Activated CD8-positive, alpha-beta memory T cell treated with anti-CD3 and anti-CD28 coated beads, Interleukin-2, amount 10 ng/mL, durations not matched to agents 7 days and 5 days (primary cell): ENCODE results near the gene FA2H. TPM values are rescaled to one million over a fixed set of nuclear protein-coding genes. Genes with fewer than 3 reads are reported as not detected.
A peak's percentile ranks its signal among the peaks of the same experiment; 100 is the strongest.
"Not testable (repeated sequence)": the region's sequence is repeated elsewhere in the genome, so short reads cannot be mapped to it uniquely, and the experiment has no call there.

Source experiments
- ATAC-seq: fragments of 150-1000 bp; cut with Tn5 transposase; one replicate; pipeline ENCODE4 v1.10.0; 2021; ENCODE audit warnings: moderate library complexity
- CTCF ChIA-PET: fragments of 350-600 bp; sonication (Branson Sonifier 250); formaldehyde crosslinking; loops from one replicate; lab custom pipeline; 2021; ENCODE audit warnings: antibody characterized with exemption; lab: Charles Lee
- DNase-seq: peaks from one replicate; pipeline ENCODE4 v3.0.0-alpha.2; 2020
- H3K27ac Mint-ChIP-seq: one replicate; pipeline ENCODE4 v1.8.0; 2021; ENCODE audit warnings: mild to moderate bottlenecking, mixed read lengths
- H3K27me3 Mint-ChIP-seq: one replicate; pipeline ENCODE4 v1.8.0; 2021; ENCODE audit warnings: mixed read lengths
- H3K36me3 Mint-ChIP-seq: one replicate; pipeline ENCODE4 v1.8.0; 2021; ENCODE audit warnings: mild to moderate bottlenecking, mixed read lengths
- H3K4me1 Mint-ChIP-seq: one replicate; pipeline ENCODE4 v1.8.0; 2021; ENCODE audit warnings: mixed read lengths
- H3K4me3 Mint-ChIP-seq: one replicate; pipeline ENCODE4 v1.8.0; 2021; ENCODE audit warnings: mild to moderate bottlenecking, moderate library complexity, mixed read lengths
- H3K9me3 Mint-ChIP-seq: one replicate; pipeline ENCODE4 v1.8.0; 2022; ENCODE audit warnings: low read depth, mixed read lengths
- total RNA-seq, 2 experiments: library from RNA; stranded (reverse); gene quantifications; one replicate each; pipeline ENCODE4 v1.2.3, GENCODE V29; 2021

The FA2H gene
- total RNA-seq, 2 experiments from 2014 or later = 0.29 TPM; not detected in 1

DNA sequence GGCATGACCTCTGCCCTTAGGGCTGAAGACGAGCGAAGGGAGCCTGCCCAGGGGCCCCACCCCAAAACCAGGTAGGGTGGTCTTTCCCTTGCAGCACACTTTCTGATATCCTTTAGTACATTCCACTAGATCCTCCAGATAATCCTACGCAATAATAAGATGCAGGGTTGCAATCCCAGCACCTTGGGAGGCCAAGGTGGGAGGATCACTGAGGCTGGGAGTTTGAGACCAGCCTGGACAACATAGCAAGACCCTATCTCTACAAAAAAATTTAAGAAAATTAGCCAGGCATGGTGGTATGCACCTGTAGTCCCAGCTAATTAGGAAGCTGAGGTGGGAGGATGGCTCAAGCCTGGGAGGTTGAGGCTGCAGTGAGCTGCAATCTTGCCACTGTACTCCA, 39.1 kb downstream of the FA2H start:
- CTCF ChIA-PET = no interaction called here
- no peaks in the 10 kb centered on the region for H3K36me3 Mint-ChIP-seq
- no peaks in the 10 kb centered on the region for H3K4me1 Mint-ChIP-seq
- no peaks in the 10 kb centered on the region for H3K9me3 Mint-ChIP-seq
- H3K4me3 Mint-ChIP-seq = no peak overlapping the region
- H3K27ac Mint-ChIP-seq = no peak overlapping the region
- ATAC-seq (no peak), DNase-seq (no peak)
- H3K27me3 Mint-ChIP-seq = no peaks in the 10 kb centered on the region

- H3K27ac Mint-ChIP-seq = no peak overlapping the region
- CTCF ChIA-PET = no interaction called here
- no peaks in the 10 kb centered on the region for H3K9me3 Mint-ChIP-seq
- no peak for DNase-seq
- peaks cover 4% of the 10 kb centered on the region for H3K4me1 Mint-ChIP-seq
- H3K36me3 Mint-ChIP-seq = no peaks in the 10 kb centered on the region
- H3K27me3 Mint-ChIP-seq = no peaks in the 10 kb centered on the region
- H3K4me3 Mint-ChIP-seq = no peak overlapping the region
- ATAC-seq = no peak
Observed at GRCh38 chr16:74735162-74735452, 39.5 kb downstream of the FA2H start.

GRCh38 chr16:74734361-74735161, 40.1 kb downstream of the FA2H start:
- Mint-ChIP-seq H3K27me3 (no peaks in the 10 kb centered on the region), H3K36me3 (no peaks in the 10 kb centered on the region), H3K27ac (no peak overlapping the region), H3K4me3 (no peak overlapping the region), H3K9me3 (no peaks in the 10 kb centered on the region), H3K4me1 (peaks cover 10% of the 10 kb centered on the region)
- ATAC-seq (no peak), DNase-seq (no peak)
- CTCF ChIA-PET = no interaction called here

- Mint-ChIP-seq H3K4me1 (peaks cover 11% of the 10 kb centered on the region), H3K4me3 (no peak overlapping the region), H3K9me3 (no peaks in the 10 kb centered on the region), H3K27ac (no peak overlapping the region), H3K27me3 (no peaks in the 10 kb centered on the region), H3K36me3 (no peaks in the 10 kb centered on the region)
- DNase-seq (no peak), ATAC-seq (no peak)
- CTCF ChIA-PET = no interaction called here
Observed at GRCh38 chr16:74732707-74733350, 41.8 kb downstream of the FA2H start.

GRCh38 chr16:74731853-74732477, 42.7 kb downstream of the FA2H start:
- DNase-seq (no peak), ATAC-seq (no peak)
- Mint-ChIP-seq H3K9me3 (peaks cover 2% of the 10 kb centered on the region), H3K36me3 (no peaks in the 10 kb centered on the region), H3K4me1 (peaks cover 11% of the 10 kb centered on the region), H3K27ac (no peak overlapping the region), H3K4me3 (no peak overlapping the region), H3K27me3 (no peaks in the 10 kb centered on the region)
- CTCF ChIA-PET = interaction anchor here (1.1 kb wide), 1 partner anchor 14 kb away, joined by 5 read pairs; no protein-coding TSS in a partner anchor

DNA sequence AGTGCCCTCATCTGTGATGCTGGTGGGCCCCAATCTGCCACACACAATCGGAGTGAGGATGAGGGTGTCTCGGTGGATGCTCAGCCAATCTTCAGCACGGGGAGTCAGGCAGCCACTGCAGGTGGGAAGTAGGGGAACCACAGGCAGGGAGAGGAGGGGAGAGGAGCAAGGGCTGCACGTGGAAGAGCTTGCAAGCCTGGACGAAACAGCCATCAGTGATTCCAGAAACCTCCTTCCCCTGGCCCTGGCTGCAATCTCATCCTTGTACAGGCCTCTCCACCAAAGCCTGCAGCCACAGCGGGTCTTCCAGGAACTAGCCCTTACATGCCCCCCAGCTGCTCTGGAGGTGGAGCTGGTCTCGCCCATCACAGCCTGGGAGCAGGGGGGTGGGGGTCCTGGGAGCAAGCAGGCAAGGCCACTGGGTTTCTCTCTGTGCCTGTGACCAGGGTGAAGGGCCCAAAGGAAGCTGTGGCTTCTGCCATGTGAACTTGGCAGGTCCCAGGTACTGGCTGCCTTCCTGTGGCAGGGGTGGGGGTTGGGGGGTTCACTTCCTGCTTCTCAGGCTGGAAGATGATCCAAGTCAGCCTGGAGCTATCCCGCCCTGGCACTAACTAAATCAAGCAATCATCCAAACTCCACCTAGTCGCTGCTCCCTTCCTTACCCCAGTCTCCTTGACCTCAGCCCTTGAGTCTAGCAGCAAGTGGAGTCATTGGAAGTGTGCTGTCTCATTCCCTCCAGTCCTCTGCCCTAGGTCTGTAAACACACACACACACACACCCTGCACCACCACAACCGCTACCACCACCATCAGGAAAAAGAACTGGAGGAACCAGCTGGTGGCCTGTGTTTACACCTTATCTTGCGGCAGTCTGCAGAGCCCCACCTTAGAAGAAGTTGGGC, 44.6 kb downstream of the FA2H start:
- H3K4me1 Mint-ChIP-seq = peaks cover 11% of the 10 kb centered on the region
- no peak for DNase-seq
- CTCF ChIA-PET = interaction anchor here (0.8 to 1.2 kb wide), 2 partner anchors 18 to 504 kb away, joined by 3 to 4 read pairs; no protein-coding TSS in a partner anchor
- H3K27ac Mint-ChIP-seq = no peak overlapping the region
- no peak overlapping the region for H3K4me3 Mint-ChIP-seq
- H3K36me3 Mint-ChIP-seq = peaks cover 2% of the 10 kb centered on the region
- no peaks in the 10 kb centered on the region for H3K27me3 Mint-ChIP-seq
- no peak for ATAC-seq
- H3K9me3 Mint-ChIP-seq = peaks cover 6% of the 10 kb centered on the region

DNA sequence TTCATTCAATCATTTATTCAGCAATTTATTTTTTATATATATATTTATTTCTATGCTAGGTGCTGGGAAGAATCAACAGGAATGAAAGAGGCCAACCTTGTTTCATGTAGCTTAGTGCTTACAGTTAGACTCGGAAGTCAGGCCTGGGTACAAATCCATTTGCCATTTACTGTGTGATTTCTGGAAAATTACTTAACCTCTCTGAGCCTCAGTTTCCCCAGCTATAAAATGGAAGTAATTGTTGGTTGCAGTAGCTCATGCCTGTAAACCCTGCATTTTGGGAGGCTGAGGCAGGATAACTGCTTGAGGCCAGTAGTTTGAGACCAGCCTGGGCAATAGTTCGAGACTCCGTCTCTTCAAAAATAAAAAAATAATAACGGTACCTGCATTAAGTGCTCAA, 46.7 kb downstream of the FA2H start:
- CTCF ChIA-PET = no interaction called here
- Mint-ChIP-seq H3K27me3 (peaks cover 3% of the 10 kb centered on the region), H3K4me1 (peaks cover 11% of the 10 kb centered on the region), H3K36me3 (peaks cover 2% of the 10 kb centered on the region), H3K9me3 (peaks cover 6% of the 10 kb centered on the region), H3K4me3 (no peak overlapping the region), H3K27ac (no peak overlapping the region)
- DNase-seq = no peak
- no peak for ATAC-seq

DNA sequence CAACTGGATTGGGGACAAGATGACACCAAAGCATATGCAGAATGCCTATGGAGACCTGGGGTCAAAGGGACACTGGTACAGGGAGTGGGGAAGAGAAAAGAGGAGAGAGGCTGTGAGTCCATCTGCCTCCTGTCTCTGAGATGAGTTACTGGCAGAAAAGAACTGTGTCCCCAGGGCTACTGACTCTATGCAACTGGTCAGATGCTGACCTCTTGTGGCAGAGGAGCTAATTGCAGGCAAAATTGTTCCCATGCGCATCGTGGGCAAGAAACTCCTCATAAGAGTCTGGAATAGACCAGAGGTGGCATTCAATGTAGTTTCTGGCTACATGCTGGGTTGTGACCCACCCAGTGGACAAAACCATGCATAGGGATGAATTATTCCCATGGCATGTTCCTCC, 47.9 kb downstream of the FA2H start:
- H3K27ac Mint-ChIP-seq = no peak overlapping the region
- H3K36me3 Mint-ChIP-seq = peaks cover 2% of the 10 kb centered on the region
- H3K4me1 Mint-ChIP-seq = peaks cover 11% of the 10 kb centered on the region
- ATAC-seq (no peak), DNase-seq (peak; percentile 45)
- no peak overlapping the region for H3K4me3 Mint-ChIP-seq
- peaks cover 3% of the 10 kb centered on the region for H3K27me3 Mint-ChIP-seq
- CTCF ChIA-PET = interaction anchor here (0.8 to 4.3 kb wide), 3 partner anchors 9 to 30 kb away, joined by 4 to 9 read pairs (median 5); no protein-coding TSS in a partner anchor
- H3K9me3 Mint-ChIP-seq = peaks cover 6% of the 10 kb centered on the region

GRCh38 chr16:74725651-74726455, 48.8 kb downstream of the FA2H start:
- DNase-seq = no peak
- H3K4me3 Mint-ChIP-seq = no peak overlapping the region
- CTCF ChIA-PET = interaction anchor here (0.6 to 4.3 kb wide), 3 partner anchors 8 to 139 kb away, joined by 3 to 9 read pairs (median 4); no protein-coding TSS in a partner anchor
- H3K27me3 Mint-ChIP-seq = peaks cover 5% of the 10 kb centered on the region
- peaks cover 2% of the 10 kb centered on the region for H3K36me3 Mint-ChIP-seq
- H3K4me1 Mint-ChIP-seq = peaks cover 11% of the 10 kb centered on the region
- H3K27ac Mint-ChIP-seq = no peak overlapping the region
- no peak for ATAC-seq
- peaks cover 6% of the 10 kb centered on the region for H3K9me3 Mint-ChIP-seq

GRCh38 chr16:74724820-74725549, 49.6 kb downstream of the FA2H start:
- Mint-ChIP-seq H3K4me1 (peaks cover 6% of the 10 kb centered on the region), H3K27ac (no peak overlapping the region), H3K27me3 (peaks cover 9% of the 10 kb centered on the region), H3K9me3 (peaks cover 6% of the 10 kb centered on the region), H3K36me3 (peaks cover 2% of the 10 kb centered on the region), H3K4me3 (no peak overlapping the region)
- CTCF ChIA-PET = interaction anchor here (0.6 to 4.3 kb wide), 2 partner anchors 13 to 140 kb away, joined by 3 to 9 read pairs; no protein-coding TSS in a partner anchor
- ATAC-seq = no peak
- DNase-seq = no peak

- ATAC-seq (no peak), DNase-seq (no peak)
- peaks cover 6% of the 10 kb centered on the region for H3K9me3 Mint-ChIP-seq
- no peak overlapping the region for H3K27ac Mint-ChIP-seq
- H3K36me3 Mint-ChIP-seq = peaks cover 2% of the 10 kb centered on the region
- H3K27me3 Mint-ChIP-seq = peaks cover 9% of the 10 kb centered on the region
- CTCF ChIA-PET = interaction anchor here (1.4 to 4.3 kb wide), 2 partner anchors 11 to 15 kb away, joined by 3 to 9 read pairs; no protein-coding TSS in a partner anchor
- no peak overlapping the region for H3K4me3 Mint-ChIP-seq
- H3K4me1 Mint-ChIP-seq = no peaks in the 10 kb centered on the region
Observed at GRCh38 chr16:74723256-74723655, 51.4 kb downstream of the FA2H start.

- H3K36me3 Mint-ChIP-seq, H3K9me3 Mint-ChIP-seq, DNase-seq, H3K4me3 Mint-ChIP-seq, H3K27ac Mint-ChIP-seq, H3K27me3 Mint-ChIP-seq, H3K4me1 Mint-ChIP-seq, ATAC-seq: not testable (repeated sequence)
- CTCF ChIA-PET = interaction anchor here (1.5 kb wide), 1 partner anchor 140 kb away, joined by 4 read pairs; no protein-coding TSS in a partner anchor
Observed at GRCh38 chr16:74722156-74722555, 52.5 kb downstream of the FA2H start.
